WTC11 (cell line): ENCODE results near the gene PPP2R2C. TPM values are rescaled to one million over a fixed set of nuclear protein-coding genes. Genes with fewer than 3 reads are reported as not detected.

Experiments used
- ATAC-seq: fragments of 200-7000 bp; cut with Tn5 transposase; 2 replicates; pipeline ENCODE4 v1.10.0; 2021; ENCODE audit warnings: mild to moderate bottlenecking, moderate library complexity
- CTCF ChIA-PET: fragments of 300-600 bp; sonication (Branson Sonifier 250); formaldehyde crosslinking; loops from one replicate; lab custom pipeline; 2021; ENCODE audit warnings: antibody characterized with exemption; lab: Charles Lee
- POLR2A ChIA-PET: fragments of 350-600 bp; sonication (Branson Sonifier 250); formaldehyde crosslinking; loops from one replicate; lab custom pipeline; 2021; ENCODE audit warnings: antibody characterized with exemption; lab: Charles Lee
- DNase-seq: peaks from one replicate; pipeline ENCODE4 v3.0.0; 2021; ENCODE audit warnings: low spot score
- H3K27ac Mint-ChIP-seq: 2 replicates; pipeline ENCODE4 v1.8.0; 2021; ENCODE audit warnings: mixed read lengths
- H3K27me3 Mint-ChIP-seq: 2 replicates; pipeline ENCODE4 v1.8.0; 2021; ENCODE audit warnings: low read depth, mild to moderate bottlenecking, moderate library complexity, mixed read lengths
- H3K36me3 Mint-ChIP-seq: 2 replicates; pipeline ENCODE4 v1.8.0; 2021; ENCODE audit warnings: mixed read lengths
- H3K4me1 Mint-ChIP-seq: 2 replicates; pipeline ENCODE4 v1.8.0; 2022; ENCODE audit warnings: mixed read lengths
- H3K4me3 Mint-ChIP-seq: 2 replicates; pipeline ENCODE4 v1.8.0; 2021; ENCODE audit warnings: mild to moderate bottlenecking, moderate library complexity, mixed read lengths
- H3K9me3 Mint-ChIP-seq: 2 replicates; pipeline ENCODE4 v1.8.0; 2021; ENCODE audit warnings: mixed read lengths
- ATF3 ChIP-seq: sonication (generic); formaldehyde crosslinking; conservative IDR thresholded peaks from 2 replicates; pipeline ENCODE4 v1.8.1; 2022; ENCODE audit warnings: mild to moderate bottlenecking, missing genetic modification reagents
- CDX4 ChIP-seq: fragments of 250-450 bp; sonication (Bioruptor Pico); IDR thresholded peaks from 2 replicates; pipeline ENCODE4 v1.9.0; 2021; ENCODE audit warnings: moderate library complexity, mild to moderate bottlenecking, inconsistent platforms, borderline replicate concordance
- E2F4 ChIP-seq: sonication (generic); formaldehyde crosslinking; IDR thresholded peaks from 2 replicates; pipeline ENCODE4 v1.8.1; 2022; ENCODE audit warnings: low read depth, mild to moderate bottlenecking, moderate library complexity, missing genetic modification reagents, borderline replicate concordance
- GABPB1 ChIP-seq: sonication (generic); formaldehyde crosslinking; IDR thresholded peaks from 2 replicates; pipeline ENCODE4 v1.8.1; 2023; ENCODE audit warnings: mild to moderate bottlenecking, missing genetic modification reagents
- JUN ChIP-seq: sonication (generic); formaldehyde crosslinking; IDR thresholded peaks from 2 replicates; pipeline ENCODE4 v1.8.0; 2023; ENCODE audit warnings: mild to moderate bottlenecking, missing genetic modification reagents
- MLX ChIP-seq: sonication (generic); formaldehyde crosslinking; IDR thresholded peaks from 2 replicates; pipeline ENCODE4 v1.8.1; 2023; ENCODE audit warnings: mild to moderate bottlenecking, missing genetic modification reagents, moderate library complexity
- MXD4 ChIP-seq: fragments of 250-450 bp; sonication (Bioruptor Pico); IDR thresholded peaks from 2 replicates; pipeline ENCODE4 v1.8.0; 2021; ENCODE audit warnings: mild to moderate bottlenecking, moderate library complexity, borderline replicate concordance
- RORB ChIP-seq: fragments of 250-450 bp; sonication (Bioruptor Pico); IDR thresholded peaks from 2 replicates; pipeline ENCODE4 v1.9.0; 2021; ENCODE audit warnings: mild to moderate bottlenecking
- USF1 ChIP-seq: sonication (generic); formaldehyde crosslinking; IDR thresholded peaks from 2 replicates; pipeline ENCODE4 v1.8.0; 2022; ENCODE audit warnings: mild to moderate bottlenecking, missing genetic modification reagents
- USF2 ChIP-seq: sonication (generic); formaldehyde crosslinking; IDR thresholded peaks from 2 replicates; pipeline ENCODE4 v1.8.1; 2023; ENCODE audit warnings: mild to moderate bottlenecking, missing genetic modification reagents, moderate library complexity
- ZBTB43 ChIP-seq: sonication (generic); formaldehyde crosslinking; IDR thresholded peaks from 2 replicates; pipeline ENCODE4 v1.8.1; 2023; ENCODE audit warnings: mild to moderate bottlenecking, missing genetic modification reagents
- ZNF138 ChIP-seq: sonication (generic); formaldehyde crosslinking; conservative IDR thresholded peaks from 2 replicates; pipeline ENCODE4 v1.8.1; 2022; ENCODE audit warnings: mild to moderate bottlenecking, moderate library complexity, missing genetic modification reagents
- ZNF423 ChIP-seq: fragments of 250-450 bp; sonication (Bioruptor Pico); IDR thresholded peaks from 2 replicates; pipeline ENCODE4 v2.1.2; 2022; ENCODE audit warnings: mild to moderate bottlenecking, moderate library complexity
- ZNF512 ChIP-seq: sonication (generic); formaldehyde crosslinking; IDR thresholded peaks from 2 replicates; pipeline ENCODE4 v1.8.1; 2022; ENCODE audit warnings: missing genetic modification reagents, borderline replicate concordance
- total RNA-seq: library from RNA; stranded (reverse); gene quantifications from 3 replicates; pipeline ENCODE4 v1.2.3, GENCODE V29; 2021
- TF ChIP-seq, protein P1 (sequence below): sonication (generic); formaldehyde crosslinking; IDR thresholded peaks from 2 replicates; pipeline ENCODE4 v1.8.0; 2023; ENCODE audit warnings: mild to moderate bottlenecking, missing genetic modification reagents
- TF ChIP-seq, protein P2 (sequence below): fragments of 200-600 bp; IDR thresholded peaks from 2 replicates; pipeline ENCODE4 v1.8.0; 2022; ENCODE audit warnings: antibody characterized with exemption

PPP2R2C gene
- total RNA-seq, 1 experiment from 2014 or later, result 11.5 TPM

- TF ChIP-seq GABPB1, result no peak
- TF ChIP-seq ZNF423 (CRISPR knock-in tag), result no peak
- TF ChIP-seq ZNF138 (CRISPR knock-in tag), result no peak
- no peak for TF ChIP-seq CDX4 (CRISPR knock-in tag)
- no peak for TF ChIP-seq JUN
- no peak for TF ChIP-seq MXD4 (CRISPR knock-in tag)
- no peak for TF ChIP-seq ZNF512
- TF ChIP-seq ZBTB43 (CRISPR knock-in tag), result no peak
These were observed 124.8 kb downstream of the PPP2R2C start (continued) for GRCh38 chr4:6347511-6348045.

- 0 out of 2 replicates have a peak, but pooled peaks cover 3% of the 10 kb centered on the region for H3K4me1 Mint-ChIP-seq
- H3K27ac Mint-ChIP-seq, result no peak overlapping the region
- CTCF ChIA-PET, result interaction anchor here (1.0 to 5.1 kb wide), 3 partner anchors 10 to 200 kb away, joined by 3 to 32 read pairs (median 4); no protein-coding TSS in a partner anchor
- no peaks in the 10 kb centered on the region for H3K36me3 Mint-ChIP-seq
- POLR2A ChIA-PET, result no interaction called here
- ATAC-seq (no peak), DNase-seq (no peak)
- no peaks in the 10 kb centered on the region for H3K27me3 Mint-ChIP-seq
- H3K4me3 Mint-ChIP-seq, result no peak overlapping the region
- H3K9me3 Mint-ChIP-seq, result no peaks in the 10 kb centered on the region
- no peak for TF ChIP-seq USF1
- no peak for TF ChIP-seq E2F4 (CRISPR knock-in tag)
- TF ChIP-seq, protein P1, sequence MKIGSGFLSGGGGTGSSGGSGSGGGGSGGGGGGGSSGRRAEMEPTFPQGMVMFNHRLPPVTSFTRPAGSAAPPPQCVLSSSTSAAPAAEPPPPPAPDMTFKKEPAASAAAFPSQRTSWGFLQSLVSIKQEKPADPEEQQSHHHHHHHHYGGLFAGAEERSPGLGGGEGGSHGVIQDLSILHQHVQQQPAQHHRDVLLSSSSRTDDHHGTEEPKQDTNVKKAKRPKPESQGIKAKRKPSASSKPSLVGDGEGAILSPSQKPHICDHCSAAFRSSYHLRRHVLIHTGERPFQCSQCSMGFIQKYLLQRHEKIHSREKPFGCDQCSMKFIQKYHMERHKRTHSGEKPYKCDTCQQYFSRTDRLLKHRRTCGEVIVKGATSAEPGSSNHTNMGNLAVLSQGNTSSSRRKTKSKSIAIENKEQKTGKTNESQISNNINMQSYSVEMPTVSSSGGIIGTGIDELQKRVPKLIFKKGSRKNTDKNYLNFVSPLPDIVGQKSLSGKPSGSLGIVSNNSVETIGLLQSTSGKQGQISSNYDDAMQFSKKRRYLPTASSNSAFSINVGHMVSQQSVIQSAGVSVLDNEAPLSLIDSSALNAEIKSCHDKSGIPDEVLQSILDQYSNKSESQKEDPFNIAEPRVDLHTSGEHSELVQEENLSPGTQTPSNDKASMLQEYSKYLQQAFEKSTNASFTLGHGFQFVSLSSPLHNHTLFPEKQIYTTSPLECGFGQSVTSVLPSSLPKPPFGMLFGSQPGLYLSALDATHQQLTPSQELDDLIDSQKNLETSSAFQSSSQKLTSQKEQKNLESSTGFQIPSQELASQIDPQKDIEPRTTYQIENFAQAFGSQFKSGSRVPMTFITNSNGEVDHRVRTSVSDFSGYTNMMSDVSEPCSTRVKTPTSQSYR (CRISPR knock-in tag), result no peak
- no peak for TF ChIP-seq ATF3 (CRISPR knock-in tag)
- TF ChIP-seq MLX, result no peak
- TF ChIP-seq, protein P2, sequence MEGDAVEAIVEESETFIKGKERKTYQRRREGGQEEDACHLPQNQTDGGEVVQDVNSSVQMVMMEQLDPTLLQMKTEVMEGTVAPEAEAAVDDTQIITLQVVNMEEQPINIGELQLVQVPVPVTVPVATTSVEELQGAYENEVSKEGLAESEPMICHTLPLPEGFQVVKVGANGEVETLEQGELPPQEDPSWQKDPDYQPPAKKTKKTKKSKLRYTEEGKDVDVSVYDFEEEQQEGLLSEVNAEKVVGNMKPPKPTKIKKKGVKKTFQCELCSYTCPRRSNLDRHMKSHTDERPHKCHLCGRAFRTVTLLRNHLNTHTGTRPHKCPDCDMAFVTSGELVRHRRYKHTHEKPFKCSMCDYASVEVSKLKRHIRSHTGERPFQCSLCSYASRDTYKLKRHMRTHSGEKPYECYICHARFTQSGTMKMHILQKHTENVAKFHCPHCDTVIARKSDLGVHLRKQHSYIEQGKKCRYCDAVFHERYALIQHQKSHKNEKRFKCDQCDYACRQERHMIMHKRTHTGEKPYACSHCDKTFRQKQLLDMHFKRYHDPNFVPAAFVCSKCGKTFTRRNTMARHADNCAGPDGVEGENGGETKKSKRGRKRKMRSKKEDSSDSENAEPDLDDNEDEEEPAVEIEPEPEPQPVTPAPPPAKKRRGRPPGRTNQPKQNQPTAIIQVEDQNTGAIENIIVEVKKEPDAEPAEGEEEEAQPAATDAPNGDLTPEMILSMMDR, result no peak
- no peak for TF ChIP-seq RORB (CRISPR knock-in tag)
- TF ChIP-seq USF2 (CRISPR knock-in tag), result no peak
These were observed 125.9 kb downstream of the PPP2R2C start for GRCh38 chr4:6346373-6347110.
